PFSK-1 (cell line): ENCODE data around the gene LPIN2.

Experiments
- POLR2AphosphoS5 ChIP-seq: IDR thresholded peaks from 2 replicates; pipeline ENCODE4 v1.6.1; 2012; ENCODE audit warnings: low read depth, mild to moderate bottlenecking, control low read depth, low read length, moderate library complexity
- SIN3A ChIP-seq: IDR thresholded peaks from 2 replicates; pipeline ENCODE4 v1.6.1; 2012; ENCODE audit warnings: mild to moderate bottlenecking, low read length, moderate library complexity, borderline replicate concordance; ENCODE audit not compliant: insufficient read depth

DNA sequence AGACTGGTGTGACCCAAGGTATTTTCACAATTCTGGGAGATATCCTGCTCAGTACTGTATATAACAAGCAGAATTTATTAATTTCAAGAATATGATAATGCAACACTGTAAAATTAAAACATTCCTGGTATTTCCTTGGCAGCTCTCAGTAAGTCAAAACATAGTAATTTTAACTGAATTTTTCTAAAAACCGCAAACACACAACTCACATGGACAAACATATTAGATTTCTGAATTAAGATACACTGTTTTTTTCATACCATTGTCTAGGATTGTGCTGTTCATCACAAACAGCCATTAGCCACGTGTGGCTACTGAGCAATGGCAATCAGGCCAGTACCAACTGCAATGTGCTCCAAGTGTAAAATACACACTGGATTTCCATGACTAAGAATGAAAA is 29.6 kb downstream of the LPIN2 start:
- TF ChIP-seq POLR2AphosphoS5 = no peak
- TF ChIP-seq SIN3A = no peak
